ENCODE data around the gene DAGLA. TPM values are rescaled to one million over a fixed set of nuclear protein-coding genes. Genes with fewer than 3 reads are reported as not detected.
A peak's percentile ranks its signal among the peaks of the same experiment; 100 is the strongest.

The DAGLA gene
- total RNA-seq, 1 experiment from 2014 or later, result 4.5 TPM

GRCh38 chr11:61718046-61718531 lies 37.9 kb downstream of the DAGLA start:
- no peak overlapping the region for H3T11ph ChIP-seq (ENCODE audit: low read length)
- no peak overlapping the region for H3K9ac ChIP-seq (ENCODE audit: extremely low read depth, insufficient read length, low read length)
- no peak overlapping the region for H2BK20ac ChIP-seq (ENCODE audit: low read depth, low read length, poor library complexity, severe bottlenecking)
- DNase-seq, result no peak
- peak overlapping the region; percentile 54 to 77 (median 70); a peak in 5 of 7 replicates for H3K27ac Mint-ChIP-seq
- no peak for TF ChIP-seq CTCF (conservative IDR thresholded peaks at IDR 0.05)
- H3K18ac ChIP-seq (ENCODE audit: insufficient read length, low read depth, low read length), result no peak overlapping the region
- peaks cover 4% of the 10 kb centered on the region for H3K23me2 ChIP-seq (ENCODE audit: insufficient read length, low read depth, low read length, poor library complexity, severe bottlenecking)
- H3K4me1 Mint-ChIP-seq, result peaks cover 46 to 55% of the 10 kb centered on the region in 2 experiments
- no peaks in the 10 kb centered on the region for H3K9me3 ChIP-seq (ENCODE audit: control insufficient read depth, low read depth, low read length)
- H3K23ac ChIP-seq (ENCODE audit: insufficient read length, low read depth, low read length), result no peak overlapping the region
- H2AK5ac ChIP-seq (ENCODE audit: insufficient read length, low read length), result no peak overlapping the region
- H4K20me1 ChIP-seq (ENCODE audit: control insufficient read depth, insufficient read depth, insufficient read length), result no peaks in the 10 kb centered on the region
- H3K79me1 ChIP-seq (ENCODE audit: insufficient read depth, low read depth, low read length, poor library complexity, severe bottlenecking), result no peaks in the 10 kb centered on the region
- H3K27me3 Mint-ChIP-seq (ENCODE audit: low read depth), result no peaks in the 10 kb centered on the region
- H3K56ac ChIP-seq (ENCODE audit: insufficient read length, low read depth, low read length), result no peak overlapping the region
- H3K27me3 ChIP-seq (ENCODE audit: insufficient read depth, low read length), result no peaks in the 10 kb centered on the region
- H3K4ac ChIP-seq (ENCODE audit: low read depth, low read length), result no peak overlapping the region
- no peak overlapping the region for H3K14ac ChIP-seq (ENCODE audit: insufficient read depth, low read length)
- no peaks in the 10 kb centered on the region for H3K9me3 Mint-ChIP-seq
- peaks cover 0 to 7% (median 4%) of the 10 kb centered on the region in 3 experiments; a peak in 2 of 7 replicates for H3K36me3 Mint-ChIP-seq (ENCODE audit: insufficient read depth in 1 of 3, low read depth in 3 of 3)
- H2BK120ac ChIP-seq (ENCODE audit: low read depth, low read length, poor library complexity, severe bottlenecking), result no peak overlapping the region
- H2BK12ac ChIP-seq (ENCODE audit: insufficient read length, low read depth, low read length), result no peak overlapping the region
- no peak overlapping the region for H2BK5ac ChIP-seq (ENCODE audit: insufficient read length, low read length)
- no peak overlapping the region for H2AFZ ChIP-seq (ENCODE audit: low read length)
- H3K4me1 ChIP-seq (ENCODE audit: insufficient read depth, low read length), result peaks cover 5% of the 10 kb centered on the region; the same call in 1 of the 2 replicates
- H4K91ac ChIP-seq (ENCODE audit: insufficient read length, low read depth, low read length), result no peak overlapping the region
- H3K79me2 ChIP-seq (ENCODE audit: insufficient read depth, low read length), result no peaks in the 10 kb centered on the region; the same call in 1 of the 2 replicates
- H2BK15ac ChIP-seq (ENCODE audit: low read depth, low read length), result no peak overlapping the region
- peak overlapping the region; percentile 59 to 80 for H3K4me3 Mint-ChIP-seq
- H3K4me2 ChIP-seq (ENCODE audit: insufficient read depth, insufficient read length, low read length), result peak overlapping the region; percentile 37
- whole genome bisulfite sequencing (ENCODE audit: extremely low coverage, insufficient read length, low lambda C conversion rate), result no CpG with 5 or more reads among the region's 9 CpGs
- H4K8ac ChIP-seq (replicated peaks; ENCODE audit: insufficient read length, low read depth, low read length), result no peak overlapping the region
- H4K5ac ChIP-seq (ENCODE audit: insufficient read length, low read depth, low read length), result no peak overlapping the region
- H3K27ac ChIP-seq (ENCODE audit: insufficient read length, low read depth, low read length), result no peak overlapping the region

Data from H9 (cell line).